Measurements from ENCODE around the gene TMEM187.
"Not testable (repeated sequence)": the region's sequence is repeated elsewhere in the genome, so short reads cannot be mapped to it uniquely, and the experiment has no call there.

TMEM187 gene

GRCh38 chrX:153988493-153988892, 15.9 kb downstream of the TMEM187 start:
- Mint-ChIP-seq H3K4me1 (peaks cover 25% of the 10 kb centered on the region), H3K9me3 (no peaks in the 10 kb centered on the region), H3K27ac (no peak overlapping the region), H3K36me3 (no peaks in the 10 kb centered on the region), H3K4me3 (no peak overlapping the region)
- ATAC-seq (no peak), DNase-seq (ENCODE audit: low spot score in 2 of 2) (no peak)

GRCh38 chrX:153989973-153990655, 17.6 kb downstream of the TMEM187 start:
- no peak for DNase-seq (ENCODE audit: low spot score in 2 of 2)
- H3K27ac Mint-ChIP-seq = peak overlapping the region; percentile 85
- no peaks in the 10 kb centered on the region for H3K36me3 Mint-ChIP-seq
- ATAC-seq = peak; percentile 20
- peak overlapping the region; percentile 44 for H3K4me3 Mint-ChIP-seq
- H3K9me3 Mint-ChIP-seq = no peaks in the 10 kb centered on the region
- H3K4me1 Mint-ChIP-seq = peaks cover 15% of the 10 kb centered on the region

DNA sequence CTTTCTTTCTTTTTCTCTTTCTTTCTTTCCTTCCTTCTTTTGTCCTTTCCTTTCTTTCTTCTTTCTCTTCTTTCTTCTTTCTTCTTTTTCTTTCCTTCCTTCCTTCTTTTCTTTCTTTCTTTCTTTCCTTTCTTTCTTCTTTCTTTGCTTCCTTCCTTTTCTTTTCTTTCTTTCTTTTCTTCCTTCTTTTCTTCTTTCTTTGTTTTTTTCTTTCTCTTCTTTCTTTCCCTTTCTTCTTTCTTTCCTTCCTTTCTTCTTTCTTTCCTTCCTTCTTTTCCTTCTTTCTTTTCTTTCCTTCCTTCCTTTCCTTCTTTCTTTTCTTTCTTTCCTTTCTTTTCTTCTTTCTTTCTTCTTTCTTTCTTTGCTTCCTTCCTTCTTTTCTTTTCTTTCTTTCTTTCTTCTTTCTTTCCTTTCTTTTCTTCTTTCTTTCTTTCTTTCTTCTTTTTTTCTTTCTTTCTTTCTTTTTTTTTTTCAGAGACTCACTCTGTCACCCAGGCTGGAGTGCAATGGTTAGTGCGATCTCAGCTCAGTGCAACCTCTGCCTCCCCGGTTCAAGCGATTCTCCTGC, 18.5 kb downstream of the TMEM187 start:
- H3K27ac Mint-ChIP-seq = peak overlapping the region; percentile 70
- ATAC-seq = no peak
- H3K4me3 Mint-ChIP-seq = peak overlapping the region; percentile 45

DNA sequence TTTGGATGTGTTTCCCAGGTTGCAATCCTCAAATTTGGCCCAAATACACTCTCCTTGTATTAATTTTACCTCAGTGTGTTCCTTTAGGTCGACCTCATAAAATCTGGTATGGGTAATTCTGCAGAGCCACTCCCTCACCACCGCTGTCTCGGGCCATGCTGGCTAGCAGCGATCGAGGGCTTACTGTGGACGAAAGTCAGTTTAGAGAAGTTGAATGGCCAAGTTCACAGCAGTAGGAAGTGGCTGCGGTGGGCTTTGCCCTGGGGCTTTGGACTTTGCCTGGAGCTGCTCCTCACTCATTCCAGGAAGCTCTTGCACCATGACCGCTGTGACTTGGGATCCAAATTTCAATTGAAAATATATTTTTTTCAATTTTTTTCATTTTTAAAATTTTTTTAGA, 19.6 kb downstream of the TMEM187 start:
- no peak for DNase-seq (ENCODE audit: low spot score in 2 of 2)
- no peak overlapping the region for H3K4me3 Mint-ChIP-seq
- no peaks in the 10 kb centered on the region for H3K9me3 Mint-ChIP-seq
- H3K27ac Mint-ChIP-seq = no peak overlapping the region
- ATAC-seq = no peak
- peaks cover 15% of the 10 kb centered on the region for H3K4me1 Mint-ChIP-seq
- H3K36me3 Mint-ChIP-seq = no peaks in the 10 kb centered on the region

More for the DNA sequence above, 18.5 kb downstream of the TMEM187 start:
- Mint-ChIP-seq H3K36me3 (no peaks in the 10 kb centered on the region), H3K9me3 (no peaks in the 10 kb centered on the region), H3K4me1 (peaks cover 15% of the 10 kb centered on the region)
- DNase-seq (ENCODE audit: low spot score in 2 of 2) = no peak

DNA sequence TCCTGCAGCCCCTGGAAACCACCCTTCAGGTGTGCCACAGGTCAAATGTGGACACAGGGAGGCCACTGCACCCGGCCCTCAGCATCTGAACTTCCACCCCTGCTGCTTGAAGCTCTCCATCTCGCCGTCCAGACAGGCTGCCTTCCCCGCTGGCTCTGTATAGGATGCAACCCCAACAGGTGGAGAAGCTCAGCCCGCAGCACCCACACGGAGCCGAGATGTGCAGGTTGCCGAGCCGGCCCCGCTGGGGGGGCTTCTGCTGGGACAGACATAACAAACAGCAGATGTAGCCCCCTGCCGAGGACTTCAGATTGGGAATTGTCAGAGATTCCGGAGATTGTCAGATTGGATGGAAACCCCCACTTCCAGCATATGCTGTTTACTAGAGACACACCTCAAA, 20.5 kb downstream of the TMEM187 start:
- Mint-ChIP-seq H3K9me3 (no peaks in the 10 kb centered on the region), H3K36me3 (no peaks in the 10 kb centered on the region), H3K4me1 (peaks cover 15% of the 10 kb centered on the region), H3K4me3 (no peak overlapping the region), H3K27ac (no peak overlapping the region)
- ATAC-seq (no peak), DNase-seq (ENCODE audit: low spot score in 2 of 2) (no peak)

DNA sequence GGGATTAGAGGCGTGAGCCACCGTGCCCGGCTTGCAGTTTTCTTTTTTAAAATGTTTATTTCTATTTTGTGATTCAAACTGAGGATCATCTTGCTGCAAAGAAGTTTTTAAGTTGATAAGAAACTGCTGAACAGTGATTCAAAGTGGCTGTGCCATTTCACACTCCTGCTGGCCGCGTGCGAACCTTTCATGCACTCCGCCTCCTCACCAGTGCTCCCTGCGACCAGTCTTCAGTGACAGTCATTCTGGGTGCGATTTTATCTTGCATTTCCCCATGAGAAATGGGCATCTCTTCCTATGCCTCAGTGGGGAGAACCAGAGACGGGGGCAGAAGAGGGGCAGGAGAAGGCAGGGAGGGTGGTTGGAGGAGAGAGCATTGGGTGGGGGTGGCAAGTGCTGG, 21.4 kb downstream of the TMEM187 start:
- Mint-ChIP-seq H3K4me3 (no peak overlapping the region), H3K36me3 (no peaks in the 10 kb centered on the region), H3K4me1 (peaks cover 15% of the 10 kb centered on the region), H3K27ac (no peak overlapping the region), H3K9me3 (no peaks in the 10 kb centered on the region)
- ATAC-seq (no peak), DNase-seq (ENCODE audit: low spot score in 2 of 2) (no peak)

GRCh38 chrX:153994398-153994797, 21.8 kb downstream of the TMEM187 start:
- ATAC-seq; DNase-seq (ENCODE audit: low spot score in 2 of 2); H3K4me3 Mint-ChIP-seq; H3K36me3 Mint-ChIP-seq; H3K27ac Mint-ChIP-seq; H3K9me3 Mint-ChIP-seq: not testable (repeated sequence)
- H3K4me1 Mint-ChIP-seq = peaks cover 15% of the 10 kb centered on the region

GRCh38 chrX:153995504-153995903, 22.9 kb downstream of the TMEM187 start:
- Mint-ChIP-seq H3K4me3 (no peak overlapping the region), H3K27ac (no peak overlapping the region), H3K36me3 (no peaks in the 10 kb centered on the region), H3K9me3 (no peaks in the 10 kb centered on the region), H3K4me1 (peaks cover 8% of the 10 kb centered on the region)
- DNase-seq (ENCODE audit: low spot score in 2 of 2) = no peak
- ATAC-seq = no peak

DNA sequence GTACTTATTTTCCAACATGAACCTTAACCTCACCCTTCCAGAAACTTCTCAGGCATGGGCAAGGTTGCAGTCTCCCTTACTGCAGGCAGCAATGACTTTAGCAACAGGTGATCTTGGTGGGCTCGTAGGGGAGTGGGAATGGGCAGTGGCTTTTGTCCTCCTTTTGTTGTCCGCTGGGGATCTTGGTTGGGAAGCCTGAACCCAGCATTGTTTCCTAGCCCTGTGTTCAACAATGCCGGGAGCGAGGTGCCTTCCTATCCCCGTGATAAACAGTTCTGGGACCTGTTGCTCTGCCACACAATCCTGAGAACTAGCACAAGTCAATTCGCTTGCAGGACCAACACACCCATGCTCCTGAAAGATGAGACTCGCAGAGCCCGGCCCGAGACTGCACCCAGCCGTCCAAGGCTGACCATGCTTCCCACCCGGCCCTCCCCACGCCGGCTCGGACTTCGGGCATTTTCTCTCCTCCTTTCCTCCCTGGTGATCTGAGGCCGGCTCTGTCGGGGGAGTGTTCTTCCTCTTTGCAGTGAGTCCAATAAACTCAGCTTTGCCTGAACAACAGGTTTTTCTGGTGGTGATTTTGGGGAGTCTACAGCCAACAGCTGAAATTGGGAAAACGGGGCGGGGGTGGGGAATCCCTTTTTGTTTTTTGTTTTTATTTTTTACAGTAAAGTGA, 26.9 kb downstream of the TMEM187 start:
- Mint-ChIP-seq H3K4me1 (peaks cover 19% of the 10 kb centered on the region), H3K36me3 (peaks cover 5% of the 10 kb centered on the region), H3K4me3 (no peak overlapping the region), H3K9me3 (no peaks in the 10 kb centered on the region), H3K27ac (no peak overlapping the region)
- no peak for ATAC-seq
- DNase-seq (ENCODE audit: low spot score in 2 of 2) = no peak

DNA sequence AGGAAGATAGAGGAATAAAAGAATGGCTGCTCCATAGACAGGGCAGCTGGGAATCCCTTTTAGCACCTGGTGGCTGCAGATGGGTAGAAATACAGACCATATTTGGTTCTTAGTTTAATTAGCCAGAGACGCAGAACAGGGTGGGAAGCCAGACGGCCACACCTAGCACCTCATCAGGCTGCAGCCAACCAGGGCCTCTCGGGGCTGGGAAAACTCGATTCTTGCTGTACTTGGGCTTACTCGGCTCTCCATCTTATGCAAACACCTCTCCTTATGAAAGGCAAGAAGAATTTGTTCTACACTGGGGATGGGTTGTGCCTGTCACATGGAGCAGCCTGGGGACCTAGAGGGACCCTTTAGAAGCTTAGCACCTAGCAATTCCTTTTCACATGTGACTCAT, 27.5 kb downstream of the TMEM187 start:
- Mint-ChIP-seq H3K9me3 (no peaks in the 10 kb centered on the region), H3K36me3 (peaks cover 5% of the 10 kb centered on the region), H3K4me1 (peaks cover 19% of the 10 kb centered on the region), H3K4me3 (no peak overlapping the region), H3K27ac (no peak overlapping the region)
- ATAC-seq = no peak
- DNase-seq (ENCODE audit: low spot score in 2 of 2) = no peak

- peak overlapping the region; percentile 69 for H3K4me3 Mint-ChIP-seq
- peak in 1 of 2 donors; percentile 70 for DNase-seq (ENCODE audit: low spot score in 2 of 2)
- H3K27ac Mint-ChIP-seq = peak overlapping the region; percentile 92
- peaks cover 6% of the 10 kb centered on the region for H3K36me3 Mint-ChIP-seq
- H3K4me1 Mint-ChIP-seq = peaks cover 19% of the 10 kb centered on the region
- no peaks in the 10 kb centered on the region for H3K9me3 Mint-ChIP-seq
- ATAC-seq = peak; percentile 94
Observed at GRCh38 chrX:154002215-154002719, 29.7 kb downstream of the TMEM187 start.

GRCh38 chrX:154004315-154004714, 31.8 kb downstream of the TMEM187 start:
- peaks cover 26% of the 10 kb centered on the region for H3K36me3 Mint-ChIP-seq
- peaks cover 19% of the 10 kb centered on the region for H3K4me1 Mint-ChIP-seq
- H3K4me3 Mint-ChIP-seq = no peak overlapping the region
- DNase-seq (ENCODE audit: low spot score in 2 of 2) = no peak
- ATAC-seq = no peak
- H3K9me3 Mint-ChIP-seq = no peaks in the 10 kb centered on the region
- H3K27ac Mint-ChIP-seq = no peak overlapping the region

DNA sequence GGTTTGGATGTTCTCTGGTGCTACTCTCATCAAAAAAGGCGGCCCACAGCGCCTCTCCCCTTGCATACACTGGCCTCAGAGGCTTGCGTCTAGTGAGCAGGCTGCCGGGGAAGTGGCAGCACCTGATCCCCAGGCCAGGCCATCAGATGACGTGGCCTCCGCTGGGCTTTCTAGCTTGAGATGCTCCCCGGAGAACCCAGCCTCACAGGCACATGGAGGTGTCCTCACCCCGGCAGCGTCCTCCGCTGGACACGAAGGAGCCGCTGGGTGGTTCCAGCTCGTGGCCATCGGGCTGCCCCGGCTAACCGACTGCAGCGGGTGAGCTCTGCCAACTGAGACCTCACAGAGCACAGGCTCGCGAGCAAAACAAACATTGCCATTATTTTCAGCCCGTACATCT, 34.4 kb downstream of the TMEM187 start:
- H3K27ac Mint-ChIP-seq = no peak overlapping the region
- H3K9me3 Mint-ChIP-seq = no peaks in the 10 kb centered on the region
- peaks cover 13% of the 10 kb centered on the region for H3K4me1 Mint-ChIP-seq
- peaks cover 52% of the 10 kb centered on the region for H3K36me3 Mint-ChIP-seq
- H3K4me3 Mint-ChIP-seq = no peak overlapping the region
- ATAC-seq = no peak
- DNase-seq (ENCODE audit: low spot score in 2 of 2) = no peak

GRCh38 chrX:154008521-154008920, 36.0 kb downstream of the TMEM187 start:
- Mint-ChIP-seq H3K4me1 (no peaks in the 10 kb centered on the region), H3K9me3 (no peaks in the 10 kb centered on the region), H3K4me3 (no peak overlapping the region), H3K27ac (peak overlapping the region; percentile 83), H3K36me3 (peaks cover 59% of the 10 kb centered on the region)
- no peak for ATAC-seq
- DNase-seq (ENCODE audit: low spot score in 2 of 2) = no peak

DNA sequence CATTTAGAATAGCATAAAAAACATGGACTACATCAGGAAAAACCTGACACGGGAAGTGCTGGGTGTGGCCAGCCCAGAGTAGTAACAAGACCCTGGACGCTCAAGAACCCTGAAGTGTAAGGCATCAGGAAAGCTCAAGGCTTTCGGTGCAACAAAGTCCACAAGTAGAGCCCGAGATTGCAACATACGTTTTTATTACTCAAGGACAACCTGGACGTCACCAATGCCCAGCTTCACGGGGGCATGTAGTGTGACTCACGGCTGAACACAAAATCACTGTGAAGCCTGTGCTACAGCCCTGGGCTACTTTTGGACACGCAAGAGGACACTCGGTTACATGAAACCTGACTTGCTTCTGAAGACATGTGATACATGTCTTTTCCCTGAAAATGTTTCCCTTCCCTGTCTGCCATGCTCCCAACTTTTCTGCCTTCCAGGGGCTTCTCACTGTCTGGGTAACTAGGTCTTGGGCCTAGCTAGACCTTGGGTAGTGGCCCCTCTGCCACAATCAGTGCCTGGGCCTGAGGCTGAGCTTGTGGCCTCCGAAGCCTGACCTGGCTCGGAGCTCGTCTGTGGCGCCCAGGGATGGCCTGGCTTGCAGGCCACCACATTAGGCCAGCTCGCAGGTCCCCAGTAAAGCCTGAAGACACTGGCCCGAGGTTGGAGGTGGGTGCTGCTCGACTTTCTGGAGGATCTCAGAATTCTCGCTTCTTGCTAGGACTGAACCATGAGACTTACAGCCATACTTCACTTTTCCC, 38.0 kb downstream of the TMEM187 start:
- H3K27ac Mint-ChIP-seq = peak overlapping the region; percentile 26
- no peaks in the 10 kb centered on the region for H3K9me3 Mint-ChIP-seq
- DNase-seq (ENCODE audit: low spot score in 2 of 2) (no peak), ATAC-seq (no peak)
- no peak overlapping the region for H3K4me3 Mint-ChIP-seq
- peaks cover 78% of the 10 kb centered on the region for H3K36me3 Mint-ChIP-seq
- H3K4me1 Mint-ChIP-seq = peaks cover under 1% of the 10 kb centered on the region

All from stimulated activated effector memory CD8-positive, alpha-beta T cell treated with anti-CD3 and anti-CD28 coated beads, Interleukin-12 subunit alpha, Interleukin-12 subunit beta, amount 100 ng/mL, for 72 hours (primary cell).